Measurements from ENCODE around the gene MYLIP.
"Not testable (repeated sequence)": the region's sequence is repeated elsewhere in the genome, so short reads cannot be mapped to it uniquely, and the experiment has no call there.

MYLIP gene

DNA sequence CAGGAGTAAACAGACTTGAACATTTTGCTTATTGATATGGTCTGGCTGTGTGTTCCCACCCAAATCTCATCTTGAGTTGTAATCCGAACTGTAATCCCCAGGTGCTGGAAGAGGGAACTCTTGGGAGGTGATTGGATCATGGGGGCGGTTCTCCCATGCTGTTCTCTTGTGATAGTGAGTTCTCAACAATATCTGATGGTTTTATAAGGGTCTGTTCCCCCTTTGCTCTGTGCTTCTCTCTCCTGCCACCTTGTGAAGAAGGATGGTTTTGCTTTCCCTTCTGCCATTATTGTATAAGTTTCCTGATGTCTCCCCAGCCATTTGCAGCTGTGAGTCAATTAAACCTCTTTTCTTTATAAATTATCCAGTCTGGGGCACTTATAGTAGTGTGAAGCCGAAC is 40.0 kb downstream of the MYLIP start:
- no peak for DNase-seq (ENCODE audit: low read depth in 2 of 3, low spot score in 1 of 3)

- DNase-seq (ENCODE audit: low read depth in 2 of 3, low spot score in 1 of 3): no peak
Observed at GRCh38 chr6:16171400-16171799, 42.5 kb downstream of the MYLIP start.

DNA sequence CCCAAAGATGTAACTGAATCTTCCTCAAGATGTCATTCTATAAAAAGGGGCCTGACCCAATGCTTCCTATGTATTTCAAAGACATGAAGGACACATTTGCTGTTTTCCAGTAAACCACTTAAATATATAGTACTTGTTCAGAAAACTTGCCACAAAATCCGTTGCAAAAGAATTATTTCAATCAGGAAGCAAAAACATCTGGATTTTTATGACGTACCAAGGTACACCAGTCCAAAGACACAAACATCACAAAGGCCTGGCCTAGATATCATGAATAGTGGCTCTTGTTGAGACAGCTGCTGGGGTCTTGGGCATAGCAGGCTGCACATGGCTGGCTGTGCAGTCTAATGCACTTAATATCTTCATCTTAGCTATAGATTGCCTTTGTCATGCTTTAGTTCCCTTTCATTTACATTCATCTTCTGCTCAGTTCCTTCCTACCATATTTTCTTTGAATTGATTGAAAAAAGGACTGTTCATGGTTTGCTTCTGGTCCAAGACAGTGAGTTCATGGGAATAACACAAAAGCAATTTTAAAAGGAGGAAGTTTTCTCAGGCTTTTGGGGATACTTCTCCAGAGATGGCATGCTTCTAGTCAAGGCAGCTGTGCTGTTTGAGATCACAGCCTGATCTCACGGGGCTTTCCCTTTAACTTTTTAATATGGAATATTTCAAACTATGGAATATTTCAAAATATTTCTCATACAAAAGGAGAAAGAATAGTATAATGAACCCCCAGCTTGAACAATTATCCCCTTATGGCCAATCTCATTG is 44.5 kb downstream of the MYLIP start:
- no peak for DNase-seq (ENCODE audit: low read depth in 2 of 3, low spot score in 1 of 3)

- no peak for DNase-seq (ENCODE audit: low read depth in 2 of 3, low spot score in 1 of 3)
Observed at GRCh38 chr6:16174416-16175078, 45.7 kb downstream of the MYLIP start.

DNA sequence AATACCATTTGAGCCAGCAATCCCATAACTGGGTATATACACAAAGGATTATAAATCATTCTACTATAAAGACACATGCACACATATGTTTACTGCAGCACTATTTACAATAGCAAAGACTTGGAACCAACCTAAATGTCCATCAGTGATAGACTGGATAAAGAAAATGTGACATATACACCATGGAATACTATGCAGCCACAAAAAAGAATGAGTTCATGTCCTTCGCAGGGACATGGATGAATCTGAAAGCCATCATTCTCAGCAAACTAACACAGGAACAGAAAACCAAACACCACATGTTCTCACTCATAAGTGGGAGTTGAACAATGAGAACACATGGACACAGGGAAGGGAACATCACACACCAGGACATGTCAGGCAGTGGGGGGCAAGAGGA is 47.7 kb downstream of the MYLIP start:
- not testable (repeated sequence) for DNase-seq (ENCODE audit: low read depth in 2 of 3, low spot score in 1 of 3)

DNA sequence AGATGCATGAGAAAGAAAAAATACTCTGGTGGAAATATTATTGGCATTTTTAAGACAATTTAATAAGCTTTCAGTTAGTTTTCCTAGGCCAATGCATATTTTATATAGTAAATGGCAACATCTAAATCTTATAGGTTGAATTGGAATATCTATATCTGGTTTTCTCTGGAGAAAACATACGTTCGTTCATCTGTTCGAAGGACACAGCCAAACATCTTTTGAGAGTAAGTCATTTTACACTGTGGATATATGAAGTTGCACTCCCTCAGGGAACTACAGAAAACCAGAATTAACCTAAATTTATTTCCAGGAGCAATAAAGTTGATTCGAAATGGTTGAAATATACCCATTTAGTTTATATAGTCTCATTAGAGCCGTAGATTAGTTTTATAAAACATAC is 49.0 kb downstream of the MYLIP start:
- DNase-seq (ENCODE audit: low read depth in 2 of 3, low spot score in 1 of 3): no peak

- DNase-seq (ENCODE audit: low read depth in 2 of 3, low spot score in 1 of 3): no peak
Observed at GRCh38 chr6:16178351-16178750, 49.5 kb downstream of the MYLIP start.

DNA sequence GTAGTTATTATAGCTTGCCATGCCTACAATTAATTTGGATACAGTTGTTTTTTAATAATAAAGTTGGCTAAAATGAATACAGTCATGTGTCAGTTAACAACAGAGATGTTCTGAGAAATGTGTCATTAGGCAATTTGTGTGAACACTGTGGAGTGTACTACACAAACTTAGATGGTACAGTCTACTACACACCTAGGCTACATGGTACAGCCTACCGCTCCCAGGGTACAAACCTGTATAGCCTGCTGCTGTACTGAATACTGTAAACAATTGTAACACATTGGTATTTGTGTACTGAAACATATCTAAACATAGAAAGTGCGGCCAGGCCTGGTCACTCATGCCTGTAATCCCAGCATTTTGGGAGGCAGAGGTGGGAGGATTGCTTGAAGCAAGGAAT is 50.2 kb downstream of the MYLIP start:
- DNase-seq (ENCODE audit: low read depth in 2 of 3, low spot score in 1 of 3): no peak

GRCh38 chr6:16179970-16180431 is 51.1 kb downstream of the MYLIP start:
- no peak for DNase-seq (ENCODE audit: low read depth in 2 of 3, low spot score in 1 of 3)

DNA sequence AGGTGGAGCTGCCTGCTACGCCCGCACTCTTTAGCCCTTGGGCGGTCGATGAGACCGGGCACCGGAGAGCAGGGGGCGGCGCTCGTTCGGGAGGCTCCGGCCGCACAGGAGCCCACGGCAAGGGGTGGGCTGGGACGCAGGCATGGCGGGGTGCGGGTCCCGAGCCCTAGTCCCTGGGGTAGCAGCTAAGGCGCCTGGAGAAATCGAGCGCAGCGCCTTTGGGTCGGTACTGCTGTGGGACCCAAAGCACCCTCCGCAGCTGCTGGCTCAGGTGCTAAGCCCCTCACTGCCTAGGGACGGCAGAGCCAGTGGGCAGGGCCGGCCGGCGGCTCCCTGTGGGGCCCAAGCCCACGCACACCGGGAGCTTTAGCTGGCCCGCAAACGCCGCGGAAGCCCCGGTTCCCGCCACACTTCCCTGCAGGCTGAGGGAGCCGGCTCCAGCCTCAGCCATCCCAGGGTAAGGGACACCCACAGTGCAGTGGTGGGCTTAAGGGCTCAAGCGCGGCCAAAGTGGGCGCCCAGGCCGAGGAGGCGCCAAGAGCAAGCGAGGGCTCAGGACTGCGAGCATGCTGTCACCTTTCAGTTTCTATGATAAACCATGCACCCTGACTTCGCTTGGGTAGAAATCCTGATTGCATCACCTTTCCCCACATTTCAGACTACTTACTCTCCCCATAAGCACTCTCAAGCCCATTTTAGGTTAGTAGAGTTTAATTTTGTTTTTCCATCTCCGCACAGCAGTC is 52.0 kb downstream of the MYLIP start:
- DNase-seq (ENCODE audit: low read depth in 2 of 3, low spot score in 1 of 3): no peak

GRCh38 chr6:16181439-16182297 is 52.8 kb downstream of the MYLIP start:
- DNase-seq (ENCODE audit: low read depth in 2 of 3, low spot score in 1 of 3): no peak

- no peak for DNase-seq (ENCODE audit: low read depth in 2 of 3, low spot score in 1 of 3)
Observed at GRCh38 chr6:16183187-16183664, 54.3 kb downstream of the MYLIP start.

DNA sequence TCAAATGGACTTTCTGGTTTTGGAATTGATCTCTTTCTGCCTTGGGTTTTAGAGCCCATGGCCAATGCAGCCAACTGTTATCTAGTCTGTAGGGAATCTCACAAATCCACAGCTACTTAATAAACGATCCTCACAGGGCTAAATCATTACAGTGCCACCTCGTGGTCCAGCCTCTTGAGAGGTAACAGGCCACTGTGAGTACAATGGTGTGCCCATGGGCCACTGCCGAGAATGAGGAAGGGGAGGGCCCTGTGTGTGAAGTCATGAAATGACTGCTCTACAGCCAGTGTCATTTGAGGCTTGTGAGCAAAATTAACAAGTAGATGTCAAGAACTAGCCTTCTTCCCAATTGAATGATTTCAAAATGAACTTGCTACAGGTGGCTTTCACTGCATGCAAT is 55.2 kb downstream of the MYLIP start:
- no peak for DNase-seq (ENCODE audit: low read depth in 2 of 3, low spot score in 1 of 3)

GRCh38 chr6:16184551-16184950 is 55.7 kb downstream of the MYLIP start:
- DNase-seq (ENCODE audit: low read depth in 2 of 3, low spot score in 1 of 3): no peak

DNA sequence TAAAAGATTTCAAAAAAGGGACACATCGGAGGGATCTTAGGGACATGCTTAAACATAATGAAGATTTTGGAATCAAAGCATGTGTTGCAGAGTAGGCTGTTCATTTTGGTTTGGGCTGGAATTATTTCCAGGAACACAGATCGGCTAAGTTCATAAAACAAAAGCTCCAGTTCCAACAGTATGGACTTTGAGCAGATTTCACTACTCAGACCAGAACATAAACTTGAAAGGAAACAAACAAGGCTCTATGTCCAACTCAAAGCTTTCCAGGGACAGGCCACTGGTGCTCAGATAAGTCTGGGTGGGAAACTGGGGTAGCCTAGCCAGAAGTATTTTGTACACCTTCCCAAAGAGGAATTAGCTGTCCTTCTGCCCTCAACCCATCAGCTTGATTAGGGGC is 58.3 kb downstream of the MYLIP start:
- no peak for DNase-seq (ENCODE audit: low read depth in 2 of 3, low spot score in 1 of 3)

DNA sequence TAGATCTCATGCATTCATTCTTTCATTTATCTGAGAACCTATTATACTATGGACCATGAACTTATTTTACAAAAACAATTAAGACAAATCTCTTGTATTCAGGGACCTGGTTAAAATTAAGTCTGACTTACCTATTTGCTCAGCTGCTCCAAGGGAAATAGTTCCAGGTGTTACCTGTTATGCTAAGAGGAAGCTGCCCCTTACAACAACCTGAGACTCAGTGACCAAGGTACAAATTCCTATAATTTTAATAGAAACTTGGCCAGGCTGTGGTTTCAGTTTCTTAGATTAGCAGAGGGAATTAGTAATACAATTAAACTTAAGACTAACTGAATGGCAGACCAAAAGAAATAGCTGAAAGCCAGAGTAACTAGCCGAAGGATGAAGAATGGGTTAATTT is 61.3 kb downstream of the MYLIP start:
- DNase-seq (ENCODE audit: low read depth in 2 of 3, low spot score in 1 of 3): no peak

- DNase-seq (ENCODE audit: low read depth in 2 of 3, low spot score in 1 of 3): no peak
Observed at GRCh38 chr6:16196260-16196983, 67.5 kb downstream of the MYLIP start.

GRCh38 chr6:16196984-16197546 is 68.2 kb downstream of the MYLIP start:
- no peak for DNase-seq (ENCODE audit: low read depth in 2 of 3, low spot score in 1 of 3)
